Stimulated activated CD8-positive, alpha-beta memory T cell treated with anti-CD3 and anti-CD28 coated beads, Interleukin-4, amount 100 ng/mL, for 24 hours (primary cell): Measurements from ENCODE around the gene PRMT2.
A peak's percentile ranks its signal among the peaks of the same experiment; 100 is the strongest.
"Not testable (repeated sequence)": the region's sequence is repeated elsewhere in the genome, so short reads cannot be mapped to it uniquely, and the experiment has no call there.

Experiments used
- DNase-seq: peaks from one replicate; pipeline ENCODE4 v3.0.0-alpha.2; 2020; ENCODE audit warnings: low read depth

Gene PRMT2

DNA sequence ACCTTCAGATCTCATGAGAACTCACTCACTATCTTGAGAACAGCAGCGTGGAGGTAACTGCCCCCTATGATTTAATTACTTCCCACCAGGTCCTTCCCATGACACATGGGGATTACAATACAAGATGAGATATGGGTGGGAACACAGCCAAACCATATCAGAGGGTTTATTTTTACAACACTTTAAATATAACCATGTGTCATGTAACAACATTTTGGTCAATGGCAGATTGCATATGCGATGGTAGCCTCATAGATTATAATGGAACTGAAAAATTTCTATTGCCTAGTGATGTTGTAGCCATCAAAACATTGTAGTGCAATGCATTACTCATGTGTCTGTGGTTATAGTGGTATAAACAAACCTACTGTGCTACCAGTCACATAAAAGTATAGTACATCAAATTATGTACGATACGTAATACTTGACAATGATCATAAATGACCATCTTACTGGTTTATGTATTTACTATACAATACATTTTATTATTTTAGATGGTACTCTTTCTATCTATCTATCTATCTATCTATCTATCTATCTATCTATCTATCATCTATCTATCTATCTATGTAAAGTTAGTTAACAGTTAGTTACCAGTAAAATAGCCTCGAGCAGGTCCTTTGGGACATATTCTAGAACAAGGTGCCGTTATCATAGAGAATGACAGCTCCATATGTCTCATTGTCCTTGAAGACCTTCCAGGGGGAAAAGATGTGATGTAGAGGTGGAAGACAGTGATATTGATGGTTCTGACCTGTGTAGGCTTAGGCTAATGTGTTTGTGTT is 18.0 kb upstream of the PRMT2 start:
- no peak for DNase-seq

DNA sequence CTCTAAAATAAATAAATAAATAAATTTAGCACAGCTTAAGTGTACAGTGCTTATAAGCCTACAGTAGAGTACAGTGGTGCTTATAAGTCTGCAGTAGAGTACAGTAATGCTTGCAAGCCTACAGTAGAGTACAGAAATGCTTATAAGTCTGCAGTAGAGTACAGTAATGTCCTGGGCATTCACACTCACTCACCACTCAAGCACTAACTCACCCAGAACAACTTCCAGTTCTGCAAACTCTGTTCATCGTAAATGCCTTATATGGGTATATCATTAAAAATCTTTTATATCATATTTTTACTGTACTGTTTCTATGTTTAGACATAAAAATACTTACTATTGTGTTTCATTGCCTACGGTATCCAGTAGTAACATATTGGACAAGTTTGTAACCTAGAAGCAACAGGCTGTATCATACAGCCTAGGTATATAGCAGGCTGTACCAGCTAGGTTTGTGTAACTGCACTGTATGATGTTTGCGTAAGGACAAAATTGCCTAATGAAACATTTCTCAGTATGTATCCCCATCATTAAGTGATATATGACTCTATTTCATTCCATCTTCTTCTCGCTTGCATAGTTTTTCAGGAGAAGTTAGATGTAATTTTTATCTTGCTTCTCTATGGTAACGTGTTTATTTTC is 16.6 kb upstream of the PRMT2 start:
- no peak for DNase-seq

- no peak for DNase-seq
Measured at GRCh38 chr21:46619846-46620245, 15.6 kb upstream of the PRMT2 start.

- no peak for DNase-seq
Measured at GRCh38 chr21:46620846-46621245, 14.6 kb upstream of the PRMT2 start.

GRCh38 chr21:46621457-46622182 is 13.9 kb upstream of the PRMT2 start:
- DNase-seq: no peak

DNA sequence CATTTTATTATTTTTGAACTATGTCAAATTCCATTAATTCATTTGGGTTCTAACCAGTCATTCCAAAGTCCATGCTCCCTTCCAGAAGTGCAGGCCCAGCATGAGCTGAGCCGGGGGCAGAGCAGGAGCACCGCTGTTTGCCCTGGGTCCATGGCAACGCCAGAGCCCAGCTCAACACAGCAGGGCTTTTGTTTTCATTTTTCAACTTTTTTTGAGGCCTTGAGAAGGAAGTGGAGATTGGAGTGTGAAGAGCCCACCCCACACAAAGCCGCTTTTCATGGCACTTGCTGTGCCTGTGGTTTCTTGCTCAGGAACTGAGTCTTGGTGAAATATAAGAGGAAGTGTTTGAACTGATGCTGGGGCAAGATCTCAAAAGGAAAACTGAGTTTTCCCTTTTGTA is 13.2 kb upstream of the PRMT2 start:
- no peak for DNase-seq

- DNase-seq: no peak
Measured at GRCh38 chr21:46624050-46624449, 11.4 kb upstream of the PRMT2 start.

DNA sequence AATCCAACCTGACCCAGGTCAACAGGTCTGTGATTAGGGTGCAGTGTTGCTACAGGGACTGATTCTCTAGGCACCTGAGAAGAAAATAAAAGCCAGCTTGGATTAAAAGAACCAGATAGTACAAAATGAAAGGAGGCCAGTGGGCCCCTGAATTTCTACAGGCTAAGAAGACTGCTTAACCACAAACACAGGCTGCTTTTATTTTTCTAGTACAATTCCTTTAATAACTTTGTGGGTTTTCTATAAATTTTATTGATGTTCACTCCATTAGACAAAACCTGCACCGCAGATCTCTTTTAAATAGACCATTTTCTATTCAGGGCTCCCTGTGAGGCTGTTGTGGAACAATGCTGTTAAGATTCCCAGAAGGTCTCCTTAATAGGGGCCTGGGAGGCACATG is 9.7 kb upstream of the PRMT2 start:
- DNase-seq: no peak

DNA sequence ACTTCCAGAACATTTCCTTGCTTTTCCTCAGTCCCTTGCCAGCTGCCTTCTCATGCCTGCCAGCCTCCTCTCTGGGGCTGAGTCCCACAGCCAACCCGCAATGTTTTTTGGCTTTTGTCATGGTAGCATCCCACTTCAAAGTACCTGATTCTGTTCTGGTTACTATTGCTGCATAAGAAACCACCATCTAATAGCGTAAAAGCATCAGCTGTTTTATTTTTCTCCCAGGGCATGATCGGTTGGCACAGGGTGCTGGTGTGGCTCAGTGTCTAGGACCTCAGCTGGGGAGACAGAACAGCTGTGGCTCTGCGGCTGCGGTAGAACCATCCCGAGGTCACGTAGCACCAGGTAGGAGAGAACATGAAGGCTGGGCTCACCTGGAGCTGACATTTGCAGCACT is 8.9 kb upstream of the PRMT2 start:
- DNase-seq: no peak

- DNase-seq: no peak
Measured at GRCh38 chr21:46626975-46627501, 8.4 kb upstream of the PRMT2 start.

DNA sequence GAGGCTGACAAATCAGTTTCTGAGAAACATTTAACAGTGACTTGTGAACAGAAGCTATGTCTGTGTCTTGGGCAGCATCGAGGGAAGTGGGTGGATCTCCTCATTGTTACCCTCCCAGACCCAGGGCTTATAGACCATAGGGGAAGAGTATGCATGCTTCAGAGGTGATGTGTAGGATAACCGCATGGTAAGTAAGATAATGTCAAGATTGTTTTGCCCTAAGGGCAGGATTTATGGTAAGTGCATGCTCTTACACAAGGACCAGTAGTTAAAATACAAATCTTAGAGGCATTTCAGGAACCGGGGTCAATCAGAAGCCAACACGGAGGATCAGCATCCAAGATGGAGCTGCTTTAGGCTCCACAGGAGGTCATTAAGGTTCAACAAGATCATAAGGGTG is 7.7 kb upstream of the PRMT2 start:
- DNase-seq: no peak

DNA sequence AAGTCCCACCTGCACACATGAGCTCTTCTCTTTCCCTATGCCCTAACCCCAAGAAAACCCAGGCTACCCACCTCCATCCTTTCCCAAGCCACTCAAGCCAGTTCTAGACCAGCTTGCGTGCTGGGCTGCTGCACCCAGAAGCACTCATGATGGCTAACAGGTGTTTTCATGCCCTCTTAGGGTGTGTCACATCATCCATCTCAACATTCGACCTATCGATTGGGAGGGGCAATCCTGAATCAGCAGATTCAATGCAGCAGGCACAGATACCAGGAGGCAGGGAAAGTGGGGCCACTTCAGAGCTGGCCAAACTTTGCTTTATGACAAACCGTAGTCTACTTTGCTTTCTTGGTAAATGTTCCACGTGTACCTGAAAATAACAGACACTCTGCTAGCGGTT is 6.6 kb upstream of the PRMT2 start:
- DNase-seq: no peak

DNA sequence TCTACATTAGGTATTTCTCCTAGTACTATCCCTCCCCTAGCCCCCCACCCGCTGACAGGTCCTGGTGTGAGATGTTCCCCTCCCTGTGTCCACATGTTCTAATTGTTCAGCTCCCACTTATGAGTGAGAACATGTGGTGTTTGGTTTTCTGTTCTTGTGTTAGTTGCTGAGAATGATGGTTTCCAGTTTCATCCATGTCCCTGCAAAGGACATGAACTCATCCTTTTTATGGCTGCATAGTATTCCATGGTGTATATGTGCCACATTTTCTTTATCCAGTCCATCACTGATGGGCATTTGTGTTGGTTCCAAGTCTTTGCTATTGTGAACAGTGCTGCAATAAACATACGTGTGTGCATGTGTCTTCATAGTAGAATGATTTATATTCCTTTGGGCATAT is 4.6 kb upstream of the PRMT2 start:
- not testable (repeated sequence) for DNase-seq

DNA sequence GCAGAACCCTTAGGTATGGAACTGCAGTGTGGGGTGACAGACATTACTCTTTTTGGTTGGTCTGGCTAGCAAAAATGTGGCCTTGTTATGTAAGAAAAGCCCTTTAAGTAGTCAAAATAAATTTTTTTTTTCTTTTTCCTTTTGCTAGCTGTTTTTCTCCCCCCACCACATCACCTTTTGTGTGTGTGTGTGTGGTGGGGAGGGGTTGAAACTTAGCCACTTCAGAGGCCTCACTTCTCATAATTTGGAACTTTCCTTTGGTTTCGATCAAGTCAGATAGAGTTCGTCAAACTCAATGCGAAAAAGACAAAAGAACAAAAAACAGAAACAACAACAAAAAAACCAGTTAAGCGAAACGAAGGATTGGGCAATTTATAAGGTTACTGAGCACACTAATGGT is 1.9 kb upstream of the PRMT2 start:
- DNase-seq: no peak

DNA sequence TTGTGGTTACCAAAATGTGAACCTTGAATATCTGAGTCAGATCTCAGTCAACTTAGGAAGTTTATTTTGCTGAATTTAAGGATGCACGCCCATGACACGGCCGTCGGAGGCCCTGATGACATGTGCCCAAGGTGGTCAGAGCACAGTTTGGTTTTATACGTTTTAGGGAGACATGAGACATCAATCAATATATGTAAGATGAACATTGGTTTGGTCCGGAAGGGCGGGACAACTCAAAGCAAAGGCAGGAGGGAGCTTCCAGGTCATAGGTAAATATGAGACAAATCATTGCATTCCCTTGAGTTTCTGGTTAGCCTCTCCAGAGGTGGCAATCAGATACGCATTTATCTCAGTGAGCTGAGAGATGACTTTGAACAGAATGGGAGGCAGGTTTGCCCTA is 1.0 kb upstream of the PRMT2 start:
- no peak for DNase-seq

GRCh38 chr21:46634966-46635323 is 529 bp upstream of the PRMT2 start:
- DNase-seq: peak; percentile 19

GRCh38 chr21:46636181-46636512 is 673 bp downstream of the PRMT2 start:
- no peak for DNase-seq

GRCh38 chr21:46636550-46637285 is 1.2 kb downstream of the PRMT2 start:
- no peak for DNase-seq

- DNase-seq: no peak
Measured at GRCh38 chr21:46637952-46638746, 2.7 kb downstream of the PRMT2 start.

GRCh38 chr21:46639489-46640386 is 4.3 kb downstream of the PRMT2 start:
- no peak for DNase-seq

DNA sequence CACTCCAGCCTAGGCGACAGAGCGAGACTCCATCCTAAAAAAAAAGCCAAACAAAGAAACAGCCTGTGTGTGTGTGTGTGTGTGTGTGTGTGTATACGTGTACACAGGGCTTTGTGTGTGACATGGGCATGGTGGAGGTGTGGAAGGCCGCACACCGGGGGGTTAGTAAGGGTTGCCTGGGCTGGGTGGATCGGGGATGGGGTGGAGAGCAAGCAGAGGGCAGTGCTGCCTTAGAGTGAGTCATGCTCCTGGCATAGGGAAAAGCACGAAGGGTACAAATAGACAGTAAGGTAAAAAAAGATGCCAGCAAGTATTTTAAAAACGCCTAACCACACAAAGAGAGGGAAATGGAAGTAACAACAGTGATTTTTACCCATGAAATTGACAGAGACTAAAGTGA is 6.2 kb downstream of the PRMT2 start:
- DNase-seq: no peak
